ENCODE measurements around the gene IBA57.
"Not testable (repeated sequence)": the region's sequence is repeated elsewhere in the genome, so short reads cannot be mapped to it uniquely, and the experiment has no call there.

Gene IBA57

GRCh38 chr1:228225165-228225710 is 59.6 kb downstream of the IBA57 start:
- Mint-ChIP-seq H3K9me3 (no peaks in the 10 kb centered on the region), H3K36me3 (ENCODE audit: low read depth) (peaks cover 38% of the 10 kb centered on the region), H3K4me3 (no peak overlapping the region), H3K27ac (no peak overlapping the region), H3K27me3 (no peaks in the 10 kb centered on the region), H3K4me1 (ENCODE audit: low read depth) (no peaks in the 10 kb centered on the region)

GRCh38 chr1:228225740-228226139 is 60.1 kb downstream of the IBA57 start:
- no peak overlapping the region for H3K27ac Mint-ChIP-seq
- H3K9me3 Mint-ChIP-seq: no peaks in the 10 kb centered on the region
- H3K27me3 Mint-ChIP-seq: no peaks in the 10 kb centered on the region
- no peak overlapping the region for H3K4me3 Mint-ChIP-seq
- H3K4me1 Mint-ChIP-seq (ENCODE audit: low read depth): no peaks in the 10 kb centered on the region
- peaks cover 40% of the 10 kb centered on the region for H3K36me3 Mint-ChIP-seq (ENCODE audit: low read depth)

- Mint-ChIP-seq H3K36me3 (ENCODE audit: low read depth) (peaks cover 39% of the 10 kb centered on the region), H3K4me1 (ENCODE audit: low read depth) (no peaks in the 10 kb centered on the region), H3K4me3 (no peak overlapping the region), H3K27me3 (no peaks in the 10 kb centered on the region), H3K27ac (no peak overlapping the region), H3K9me3 (no peaks in the 10 kb centered on the region)
These were observed 60.7 kb downstream of the IBA57 start for GRCh38 chr1:228226141-228226874.

GRCh38 chr1:228226956-228227791 is 61.6 kb downstream of the IBA57 start:
- H3K27me3 Mint-ChIP-seq: no peaks in the 10 kb centered on the region
- no peaks in the 10 kb centered on the region for H3K4me1 Mint-ChIP-seq (ENCODE audit: low read depth)
- no peaks in the 10 kb centered on the region for H3K9me3 Mint-ChIP-seq
- no peak overlapping the region for H3K4me3 Mint-ChIP-seq
- H3K36me3 Mint-ChIP-seq (ENCODE audit: low read depth): peaks cover 48% of the 10 kb centered on the region
- no peak overlapping the region for H3K27ac Mint-ChIP-seq

GRCh38 chr1:228228147-228228546 is 62.5 kb downstream of the IBA57 start:
- not testable (repeated sequence) for H3K27me3 Mint-ChIP-seq

GRCh38 chr1:228228601-228229074 is 63.0 kb downstream of the IBA57 start:
- Mint-ChIP-seq H3K9me3 (peaks cover 11% of the 10 kb centered on the region), H3K4me1 (ENCODE audit: low read depth) (no peaks in the 10 kb centered on the region), H3K36me3 (ENCODE audit: low read depth) (peaks cover 61% of the 10 kb centered on the region), H3K4me3 (no peak overlapping the region), H3K27me3 (no peaks in the 10 kb centered on the region), H3K27ac (no peak overlapping the region)

More at GRCh38 chr1:228228147-228228546, 62.5 kb downstream of the IBA57 start:
- H3K4me1 Mint-ChIP-seq (ENCODE audit: low read depth); H3K9me3 Mint-ChIP-seq; H3K4me3 Mint-ChIP-seq; H3K27ac Mint-ChIP-seq: not testable (repeated sequence)
- H3K36me3 Mint-ChIP-seq (ENCODE audit: low read depth): peaks cover 57% of the 10 kb centered on the region

GRCh38 chr1:228231189-228231588 is 65.6 kb downstream of the IBA57 start:
- H3K4me3 Mint-ChIP-seq: no peak overlapping the region
- H3K36me3 Mint-ChIP-seq (ENCODE audit: low read depth): peaks cover 65% of the 10 kb centered on the region
- H3K9me3 Mint-ChIP-seq: peaks cover 28% of the 10 kb centered on the region
- no peaks in the 10 kb centered on the region for H3K4me1 Mint-ChIP-seq (ENCODE audit: low read depth)
- H3K27me3 Mint-ChIP-seq: no peaks in the 10 kb centered on the region
- no peak overlapping the region for H3K27ac Mint-ChIP-seq

Measured in stimulated activated naive CD8-positive, alpha-beta T cell treated with anti-CD3 and anti-CD28 coated beads, Interleukin-15, Interleukin-2, amounts not matched to agents 100 ng/mL and 50 ng/mL, for 24 hours (primary cell).